ENCODE results near the gene PHETA2.
"Not testable (repeated sequence)": the region's sequence is repeated elsewhere in the genome, so short reads cannot be mapped to it uniquely, and the experiment has no call there.

The PHETA2 gene

DNA sequence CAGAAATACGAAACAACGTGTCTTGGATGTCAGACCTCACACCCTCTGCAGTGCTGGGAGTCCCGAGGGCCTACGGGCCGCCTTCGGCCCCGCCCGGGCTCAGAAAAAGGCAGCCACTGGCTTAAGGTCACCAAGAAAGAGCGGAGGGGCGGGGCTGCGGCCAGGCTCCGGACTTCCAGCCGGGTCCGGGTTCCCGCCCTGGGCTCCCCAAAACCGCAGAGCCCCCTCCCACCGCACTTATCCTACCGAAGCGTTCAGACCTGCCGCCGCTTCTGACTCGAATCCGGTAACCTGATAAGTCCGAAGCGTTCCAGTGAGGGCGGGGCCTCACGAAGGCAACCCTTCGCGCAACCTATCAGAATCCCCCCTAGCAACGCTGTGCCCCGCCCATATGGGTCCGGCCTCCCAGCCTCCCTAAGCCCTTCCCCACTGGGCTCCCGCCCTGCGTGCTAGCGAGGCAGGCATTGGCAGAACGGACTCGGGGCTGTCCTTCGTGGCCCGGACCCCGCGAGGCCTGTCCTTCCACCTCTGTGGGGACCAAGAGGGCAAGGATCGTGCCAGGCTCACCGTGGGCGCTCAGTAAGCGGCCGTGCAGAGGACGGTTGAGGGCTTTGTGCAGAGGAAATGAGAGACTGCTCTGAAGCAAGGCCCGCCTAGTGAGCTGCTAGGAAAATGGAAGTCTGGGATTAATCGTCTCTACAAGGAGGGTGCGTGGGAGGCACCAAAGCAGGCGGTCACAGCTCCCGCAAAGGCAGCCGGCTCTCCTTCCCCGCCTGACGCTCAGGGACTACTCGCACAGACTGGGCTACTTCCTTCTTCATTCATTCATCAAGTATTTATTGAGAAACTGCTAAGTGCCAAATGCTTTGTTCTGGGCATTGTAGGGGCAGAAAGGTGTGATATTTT is 3.3 kb upstream of the PHETA2 start, which contains the start of gene NAGA:
NAGA (minus strand) TSS at position 296 of the 906 bp plus-strand sequence. CDS start 515 bp downstream, outside the sequence.
- DNase-seq, result peak; percentile 90

DNA sequence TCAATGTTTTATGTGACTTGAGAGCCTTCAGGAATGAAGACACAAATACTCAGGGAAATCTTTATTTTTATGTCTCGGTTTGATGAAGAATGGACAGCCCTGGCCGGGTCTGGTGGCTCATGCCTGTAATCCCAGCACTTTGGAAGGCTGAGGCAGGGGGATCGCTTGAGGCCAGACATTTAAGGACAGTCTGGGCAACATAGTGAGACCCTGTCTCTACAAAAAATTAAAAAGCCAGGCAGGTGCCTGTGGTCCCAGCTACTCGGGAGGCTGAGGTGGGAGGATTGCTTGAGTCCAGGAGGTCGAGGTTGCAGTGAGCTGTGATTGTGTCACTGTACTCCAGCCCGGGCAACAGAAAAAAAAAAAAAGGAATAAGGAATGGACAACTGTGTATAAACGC is 2.5 kb upstream of the PHETA2 start:
- not testable (repeated sequence) for DNase-seq

DNA sequence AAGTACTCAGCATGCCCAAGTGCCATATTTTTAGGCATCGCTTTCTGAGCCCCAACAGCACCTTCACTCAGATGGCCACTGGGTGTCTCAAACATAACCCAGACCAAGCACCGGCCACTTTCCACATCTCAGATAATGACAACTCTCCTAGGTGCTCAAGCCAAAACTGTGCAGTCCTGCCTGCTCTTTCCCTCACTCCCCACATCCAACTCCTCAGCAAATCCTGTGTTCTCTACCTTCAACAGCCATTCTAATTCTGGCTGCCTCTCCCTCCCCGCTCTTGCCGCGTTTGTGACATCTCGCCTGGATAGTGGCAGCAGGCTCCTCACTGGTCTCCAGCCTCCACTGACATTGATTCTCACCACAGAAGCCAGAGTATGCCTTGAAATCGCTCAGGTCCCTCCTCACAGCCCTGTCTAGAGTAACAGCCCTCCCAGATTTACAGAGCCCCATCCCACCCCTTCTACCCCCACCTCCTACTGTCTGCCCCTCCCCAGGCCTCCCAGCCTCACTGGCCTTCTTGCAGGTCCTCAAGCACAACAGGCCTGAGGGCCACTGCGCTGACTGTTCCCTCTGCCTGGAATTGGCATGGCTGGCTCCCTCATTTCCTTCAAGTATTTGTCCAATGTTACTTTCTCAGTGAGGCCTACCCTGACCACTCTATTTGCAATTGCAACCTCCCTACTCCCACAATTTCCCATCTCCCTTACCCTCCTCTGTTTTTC is 1.3 kb upstream of the PHETA2 start:
- no peak for DNase-seq

DNA sequence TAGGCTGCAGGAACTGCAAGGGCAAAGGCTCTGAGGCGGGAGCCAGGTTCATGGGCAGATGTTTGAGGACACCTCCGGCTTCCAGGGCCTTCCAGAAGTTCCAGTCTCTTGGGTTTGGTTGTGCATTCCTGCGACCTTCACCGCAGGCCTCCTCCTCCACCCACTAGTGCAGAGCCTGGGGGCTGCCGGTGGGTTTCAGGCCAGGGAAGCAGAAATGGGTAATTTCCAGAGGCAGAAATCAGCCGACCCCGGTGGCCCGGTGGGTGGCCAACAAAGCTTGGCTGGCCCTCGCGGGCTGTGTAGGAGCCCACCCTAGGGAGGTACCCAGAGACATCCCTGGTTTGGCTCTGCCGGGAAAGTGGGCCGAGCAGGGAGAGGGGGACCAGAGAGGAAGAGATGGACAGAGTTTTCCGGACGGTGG is 417 bp upstream of the PHETA2 start:
- DNase-seq, result no peak

DNA sequence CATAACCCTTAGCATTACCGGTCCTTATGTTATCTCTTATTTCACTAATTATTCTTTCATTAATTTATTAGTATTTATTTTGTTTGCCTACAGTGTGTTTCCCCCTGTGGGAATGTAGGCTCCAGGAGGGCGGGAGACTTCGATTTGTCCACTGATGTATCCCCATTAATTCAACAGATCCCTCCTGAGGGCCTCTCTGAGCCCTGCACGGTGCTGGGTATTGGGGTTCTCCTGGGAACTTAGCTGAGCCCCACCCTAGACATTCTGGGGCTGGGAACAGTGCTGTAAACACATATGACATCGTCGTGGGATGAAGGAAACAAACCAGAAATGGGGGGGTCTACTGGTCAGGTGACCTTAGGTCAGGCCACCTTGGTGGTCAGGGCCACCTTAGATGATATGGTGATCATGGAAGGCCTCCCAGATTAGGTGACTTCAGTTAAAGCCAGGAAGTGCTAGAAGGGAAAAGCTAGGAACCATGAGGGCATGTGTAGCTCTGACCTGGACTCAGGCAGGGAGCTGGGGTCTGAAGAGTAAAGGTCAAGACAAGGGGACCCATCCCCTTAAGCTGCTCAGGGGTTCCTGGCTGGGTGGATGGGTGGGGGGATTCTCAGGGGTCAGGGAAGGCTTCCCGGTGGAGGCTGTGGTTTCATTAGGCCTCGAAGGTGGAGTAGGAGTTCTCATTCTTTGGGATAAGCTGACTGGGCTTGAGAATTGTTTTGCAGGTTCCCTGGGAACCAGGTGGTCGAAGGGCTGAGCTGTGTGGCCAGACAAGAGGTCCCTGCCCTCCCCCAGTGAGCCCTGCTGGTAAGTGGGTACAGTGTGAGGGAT is 1.0 kb downstream of the PHETA2 start:
- DNase-seq, result no peak

DNA sequence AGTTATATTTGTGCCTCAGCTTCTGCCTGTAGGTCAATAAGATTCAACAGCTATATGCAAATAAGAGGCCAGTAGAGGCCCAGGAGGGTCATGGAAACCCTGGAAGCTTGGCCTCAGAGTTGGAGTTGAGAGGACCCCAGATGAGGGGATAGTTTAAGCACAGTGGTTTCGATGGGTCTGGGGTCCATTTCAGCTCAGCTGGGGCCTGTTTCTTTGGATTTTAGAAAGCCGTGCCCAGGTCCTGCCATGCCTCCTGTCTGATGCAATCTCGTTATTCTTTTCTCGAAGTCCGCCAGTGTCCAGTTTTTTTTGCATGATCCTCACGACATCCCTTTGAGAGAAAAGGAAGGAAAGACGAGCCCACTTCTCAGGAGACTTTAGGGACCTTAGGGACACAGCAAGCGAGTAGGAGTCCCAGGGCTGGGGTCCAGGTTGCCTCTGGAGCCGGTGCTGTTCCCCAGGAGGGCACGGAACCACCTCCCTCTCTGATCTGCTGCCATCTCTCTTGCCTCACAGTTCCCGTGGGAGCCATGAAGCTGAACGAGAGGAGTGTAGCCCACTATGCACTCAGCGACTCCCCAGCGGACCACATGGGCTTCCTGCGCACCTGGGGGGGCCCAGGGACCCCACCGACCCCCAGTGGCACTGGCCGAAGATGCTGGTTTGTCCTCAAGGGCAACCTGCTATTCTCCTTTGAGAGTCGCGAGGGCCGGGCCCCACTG is 2.9 kb downstream of the PHETA2 start:
- no peak for DNase-seq

DNA sequence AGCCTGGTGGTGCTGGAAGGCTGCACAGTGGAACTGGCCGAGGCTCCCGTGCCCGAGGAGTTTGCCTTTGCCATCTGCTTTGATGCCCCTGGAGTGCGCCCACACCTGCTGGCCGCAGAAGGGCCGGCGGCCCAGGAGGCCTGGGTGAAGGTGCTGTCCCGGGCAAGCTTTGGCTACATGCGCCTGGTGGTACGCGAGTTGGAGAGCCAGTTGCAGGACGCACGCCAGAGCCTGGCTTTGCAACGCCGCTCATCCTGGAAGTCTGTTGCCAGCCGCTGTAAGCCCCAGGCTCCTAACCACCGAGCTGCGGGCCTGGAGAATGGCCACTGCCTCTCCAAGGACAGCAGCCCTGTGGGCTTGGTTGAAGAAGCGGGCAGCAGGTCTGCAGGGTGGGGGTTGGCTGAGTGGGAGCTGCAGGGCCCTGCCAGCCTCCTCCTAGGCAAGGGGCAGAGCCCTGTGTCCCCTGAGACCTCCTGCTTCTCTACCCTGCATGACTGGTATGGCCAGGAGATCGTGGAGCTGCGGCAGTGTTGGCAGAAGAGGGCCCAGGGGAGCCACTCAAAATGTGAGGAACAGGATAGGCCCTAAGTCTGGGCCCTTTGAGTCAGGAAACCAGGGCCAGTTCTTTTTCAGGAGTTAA is 3.6 kb downstream of the PHETA2 start:
- DNase-seq, result no peak

DNA sequence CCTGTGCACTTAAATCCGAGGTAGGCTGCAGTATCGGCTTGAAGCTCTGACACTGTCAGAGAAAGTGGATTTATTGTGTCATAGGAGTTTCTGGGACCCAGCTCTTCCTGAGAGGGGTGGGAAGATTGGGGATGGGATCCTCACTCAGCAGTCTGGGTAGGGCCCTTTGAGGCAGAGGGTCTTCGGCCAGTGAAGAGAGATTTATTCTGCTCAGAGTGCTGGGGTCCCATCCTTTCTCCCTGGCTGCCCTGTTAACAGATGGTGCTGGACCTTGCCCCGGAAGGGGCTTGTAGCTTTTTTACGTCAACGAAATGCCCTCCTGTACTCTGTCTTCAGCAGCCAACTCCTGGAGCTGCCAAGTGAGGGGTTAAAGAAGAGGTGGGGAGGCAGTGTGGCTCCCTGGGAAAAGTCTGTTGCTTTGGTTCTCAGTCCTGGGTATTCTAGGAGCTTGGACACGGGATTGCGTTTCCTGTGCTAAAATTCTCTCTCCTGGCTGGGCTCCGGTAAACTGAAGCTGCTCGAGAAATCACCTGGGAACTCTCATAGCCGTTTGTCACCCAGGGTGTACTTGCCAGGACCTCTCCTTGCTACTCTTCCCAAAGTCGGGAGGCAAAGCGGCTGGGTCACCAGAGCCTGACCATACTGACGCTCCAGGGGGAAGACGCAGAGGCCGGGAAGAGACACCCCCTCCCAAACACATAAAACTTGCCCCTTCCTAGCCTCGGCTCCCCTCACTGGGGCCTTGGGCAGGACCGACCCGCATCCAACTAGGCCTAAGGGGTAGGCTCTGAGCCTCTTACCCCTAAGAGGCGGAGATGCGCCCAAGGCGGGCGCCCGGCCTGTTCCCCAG is 4.6 kb downstream of the PHETA2 start:
- no peak for DNase-seq

DNA sequence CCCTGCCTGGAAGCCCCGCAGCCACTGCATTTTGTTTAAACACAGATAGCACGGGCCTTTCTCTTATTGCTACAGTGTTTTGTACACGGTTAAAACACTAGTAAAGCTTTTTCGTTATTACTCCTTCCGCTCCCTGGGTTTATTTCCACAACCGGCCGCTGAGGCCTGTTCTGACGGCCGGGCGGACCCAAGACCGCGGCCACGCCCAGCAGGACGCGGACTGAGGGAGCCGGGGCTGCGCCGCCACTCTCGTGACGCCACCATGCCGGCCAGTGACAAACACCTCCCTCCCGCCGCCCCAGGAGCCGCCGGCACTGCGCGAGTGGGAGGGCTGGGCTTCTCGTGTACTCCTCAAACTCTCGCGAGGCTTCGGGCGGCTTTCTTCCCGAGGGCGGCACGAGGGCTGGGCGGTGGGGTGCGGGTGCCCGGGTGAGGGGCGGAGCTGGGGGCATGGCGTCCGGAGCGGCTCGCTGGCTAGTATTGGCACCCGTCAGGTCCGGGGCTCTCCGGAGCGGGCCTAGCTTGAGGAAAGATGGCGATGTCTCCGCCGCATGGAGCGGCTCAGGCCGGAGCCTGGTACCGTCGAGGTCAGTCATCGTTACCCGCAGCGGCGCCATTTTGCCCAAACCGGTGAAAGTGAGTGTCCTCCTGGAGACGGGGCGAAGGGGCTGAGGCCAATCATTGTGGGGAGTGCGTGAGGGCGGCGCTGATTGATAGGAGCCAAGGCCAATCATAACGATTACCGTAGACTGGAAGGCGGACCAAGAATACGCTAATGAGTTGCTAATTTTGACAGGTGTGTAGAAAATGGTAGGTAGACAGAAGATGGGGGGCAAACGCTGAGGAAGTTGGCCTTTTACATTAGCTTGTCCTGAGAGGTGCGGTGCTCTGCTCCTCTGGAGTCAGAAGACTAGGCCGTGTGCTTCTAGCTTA is 5.5 kb downstream of the PHETA2 start, which contains the start of gene SMDT1:
SMDT1 (plus strand) TSS at position 382 of the 933 bp plus-strand sequence; CDS start at position 451, 69 bp downstream.
- peak; percentile 96 for DNase-seq

DNA sequence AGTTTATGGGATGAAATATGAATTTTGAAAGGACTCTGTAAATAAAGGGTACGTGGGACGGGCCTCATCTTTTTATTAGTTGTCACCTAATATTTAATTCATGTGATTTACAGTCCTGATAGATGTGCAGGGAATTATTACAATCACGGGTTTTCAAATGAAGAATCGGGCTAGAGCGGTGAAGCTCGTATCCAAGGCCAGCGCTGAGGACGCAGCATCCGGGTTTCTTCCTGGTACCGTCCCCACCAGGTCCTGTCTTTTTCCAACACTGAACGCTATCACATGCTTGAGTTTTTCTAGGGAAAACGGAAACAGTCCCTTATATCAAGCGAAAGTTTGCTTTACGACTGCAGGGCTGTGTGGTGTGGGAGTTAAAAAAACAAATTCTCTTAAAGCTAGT is 6.2 kb downstream of the PHETA2 start:
- no peak for DNase-seq

DNA sequence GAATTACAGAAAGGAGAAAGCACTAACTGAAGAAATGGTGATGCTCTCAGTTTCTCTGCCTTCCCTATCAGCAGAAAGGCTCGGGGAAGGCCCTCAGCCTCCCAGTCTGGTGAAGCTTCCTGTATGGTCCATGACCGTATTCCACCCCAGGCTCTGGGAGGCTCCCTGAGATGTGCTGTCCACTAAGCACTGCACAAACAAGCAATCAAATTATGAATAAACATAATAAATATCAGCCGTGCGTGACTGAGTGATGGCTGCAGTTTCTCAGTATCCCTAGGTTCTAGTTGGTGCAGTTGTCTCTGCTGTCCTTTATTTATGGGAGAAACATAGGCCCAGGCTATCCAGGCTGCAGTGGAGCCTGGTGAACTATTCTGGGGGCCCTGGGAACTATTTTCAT is 9.1 kb downstream of the PHETA2 start:
- no peak for DNase-seq

DNA sequence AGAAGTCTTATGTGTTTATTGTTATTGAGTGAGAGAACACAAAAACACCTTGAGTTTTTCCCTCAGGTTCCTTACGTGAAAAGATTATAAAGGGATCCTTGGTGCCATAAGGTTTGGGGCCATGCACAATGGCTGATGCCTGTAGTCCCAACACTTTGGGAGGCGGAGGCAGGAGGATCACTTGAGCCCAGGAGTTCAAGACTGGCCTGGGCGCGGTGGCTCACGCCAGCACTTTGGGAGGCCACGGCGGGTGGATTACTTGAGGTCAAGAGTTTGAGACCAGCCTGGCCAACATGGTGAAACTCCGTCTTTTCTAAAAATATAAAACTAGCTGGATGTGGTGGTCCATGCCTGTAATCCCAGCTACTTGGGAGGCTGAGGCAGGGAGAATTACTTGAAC is 10.8 kb downstream of the PHETA2 start:
- no peak for DNase-seq

DNA sequence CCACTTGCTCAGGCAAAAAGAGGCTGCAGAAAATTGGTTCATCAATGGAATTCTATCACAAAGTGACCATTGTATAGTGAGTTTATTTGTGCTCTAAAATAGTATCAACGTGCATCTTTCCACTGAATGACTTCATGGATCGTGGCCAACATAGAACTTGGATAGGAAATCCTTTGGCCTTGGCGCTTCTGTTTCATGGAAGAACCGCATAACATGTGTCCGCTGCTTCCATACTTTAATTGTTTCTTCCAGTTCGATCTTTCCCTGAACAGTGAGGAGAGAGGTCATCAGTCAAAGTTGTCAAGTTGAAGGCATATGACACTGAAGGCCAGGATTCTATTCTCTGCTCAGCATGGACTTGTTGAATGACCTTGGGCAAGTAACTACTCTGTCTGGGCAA is 12.0 kb downstream of the PHETA2 start:
- no peak for DNase-seq

DNA sequence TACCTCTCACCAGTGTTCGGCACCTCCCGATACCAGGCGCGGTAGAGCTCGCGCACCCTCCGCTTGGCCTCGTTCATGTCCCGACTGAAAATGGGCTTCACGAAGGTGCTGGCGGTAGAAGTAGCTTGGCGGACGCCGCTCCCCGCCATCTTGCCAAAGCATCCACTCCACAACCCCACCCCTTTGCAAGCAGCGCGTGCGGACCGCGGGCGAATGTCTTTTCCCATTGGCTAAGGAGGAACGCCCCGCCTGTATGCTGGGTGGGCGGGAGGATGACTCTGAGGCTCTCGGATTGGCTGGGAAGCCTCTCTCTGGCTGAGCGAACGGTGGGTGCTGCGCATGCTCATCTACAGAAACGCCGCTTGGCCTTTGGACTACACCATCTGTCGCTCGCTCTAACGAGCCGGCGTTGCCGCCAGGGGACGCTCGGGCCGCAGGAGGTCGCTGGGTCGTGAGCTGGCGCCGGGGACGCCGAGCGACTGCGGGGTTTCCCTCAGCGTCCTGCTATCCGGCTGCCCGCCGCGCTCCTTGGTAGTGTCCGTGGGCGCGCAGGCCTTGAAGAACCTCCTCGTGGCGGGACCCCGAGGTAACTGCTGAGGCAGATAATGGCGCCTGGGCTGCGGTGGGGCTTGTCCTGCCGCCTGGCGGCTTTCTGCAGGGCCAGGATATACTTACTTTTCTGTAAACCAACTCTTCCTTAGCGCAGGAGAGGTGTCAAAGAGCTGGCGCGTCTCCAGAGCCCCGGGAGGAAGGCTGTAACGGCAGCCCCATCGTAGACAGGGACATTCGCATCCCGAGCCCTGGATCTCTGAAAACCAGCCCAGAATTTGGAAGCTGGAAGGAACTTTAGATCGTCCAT is 16.8 kb downstream of the PHETA2 start, which contains the start of gene NDUFA6:
NDUFA6 (minus strand) TSS at position 177 of the 859 bp plus-strand sequence; CDS start at position 149, 28 bp downstream.
- DNase-seq, result peak; percentile 94

DNA sequence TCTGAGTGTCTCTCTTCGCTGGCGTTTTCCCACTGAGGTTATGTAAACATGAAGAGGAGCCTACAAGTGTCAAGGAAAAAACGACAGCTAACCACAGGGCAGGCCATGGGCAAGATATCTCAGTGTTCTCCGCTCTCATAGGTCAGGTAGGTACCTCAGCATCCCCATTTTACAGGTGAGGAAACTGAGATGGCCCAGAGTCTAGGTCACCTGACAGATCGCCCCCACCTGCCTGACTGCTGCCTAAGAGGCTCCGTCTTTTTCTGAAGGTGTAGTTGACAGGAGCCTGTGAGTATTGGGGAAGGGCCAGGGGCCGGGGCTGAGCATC is 17.4 kb downstream of the PHETA2 start:
- DNase-seq, result no peak

DNA sequence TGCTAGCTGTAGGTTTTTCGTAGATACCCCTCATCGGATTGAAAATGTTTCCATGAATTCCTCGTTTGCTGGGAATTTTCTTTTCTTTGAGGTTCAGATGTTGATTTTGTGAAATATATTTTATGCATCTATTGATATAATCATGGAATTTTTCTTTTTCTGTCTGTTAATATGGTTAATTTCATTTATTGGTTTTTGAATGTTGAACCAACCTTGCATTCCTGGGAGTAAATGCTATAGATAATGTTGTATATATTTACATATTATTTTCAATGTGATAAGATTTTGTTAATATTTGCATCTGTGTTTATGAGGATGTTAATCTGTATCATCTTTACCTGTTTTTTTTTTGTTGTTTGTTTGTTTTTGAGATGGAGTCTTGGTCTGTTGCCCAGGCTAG is 27.2 kb downstream of the PHETA2 start:
- DNase-seq, result no peak

DNA sequence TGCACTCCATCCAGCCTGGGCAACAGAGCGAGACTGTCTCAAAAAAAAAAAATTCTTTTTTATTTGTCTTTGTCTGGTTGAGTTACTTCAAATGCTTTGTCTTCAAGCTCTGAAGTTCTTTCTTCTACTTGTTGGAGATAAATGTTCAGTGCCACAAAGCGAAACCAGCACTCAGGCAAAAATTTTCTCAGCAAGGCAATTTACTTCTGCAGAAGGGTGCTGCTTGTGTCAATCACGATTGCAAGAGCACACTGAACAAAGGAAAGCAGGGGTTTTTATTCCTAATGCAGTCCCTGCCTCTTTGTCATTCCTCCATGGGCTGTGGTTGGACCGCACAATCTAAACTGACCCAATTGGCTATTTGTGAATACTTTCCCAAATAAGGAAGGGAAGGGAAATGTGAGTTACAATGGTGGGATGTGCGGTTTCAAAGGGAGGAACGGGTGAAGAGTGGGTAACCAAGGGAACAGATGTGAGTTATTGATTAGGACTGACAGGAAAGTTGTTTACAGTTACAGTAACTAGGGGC is 30.3 kb downstream of the PHETA2 start:
- not testable (repeated sequence) for DNase-seq

DNA sequence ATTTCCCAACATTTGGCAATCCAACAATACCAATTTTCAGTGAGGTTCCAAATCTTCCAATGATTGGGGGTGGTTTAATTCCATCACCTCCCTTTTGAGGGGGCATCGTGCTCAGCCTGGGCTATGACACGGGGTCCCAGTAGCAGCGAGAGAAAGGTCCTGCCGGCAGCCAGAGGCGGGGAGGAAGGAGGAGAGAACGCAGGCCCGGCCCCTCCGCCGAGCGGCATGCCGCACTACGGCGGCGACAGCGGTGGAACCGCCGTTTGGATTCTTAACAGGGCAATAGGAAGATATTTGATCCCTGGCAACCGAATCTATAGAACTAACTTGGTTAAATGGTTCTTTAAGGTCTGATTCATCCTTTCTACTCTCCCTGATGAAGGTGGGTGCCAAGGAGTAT is 34.8 kb downstream of the PHETA2 start:
- no peak for DNase-seq

Measured in KG1 (cell line).